C4-2B (cell line): ENCODE results near the gene TAF11.
"Not testable (repeated sequence)": the region's sequence is repeated elsewhere in the genome, so short reads cannot be mapped to it uniquely, and the experiment has no call there.

Experiments
- H3K27ac ChIP-seq: fragments of 450-650 bp; 2 replicates; pipeline ENCODE4 v1.5.1; 2017
- CTCF ChIP-seq: fragments of 450-650 bp; conservative IDR thresholded peaks from 2 replicates; pipeline ENCODE4 v1.5.1; 2017; ENCODE audit warnings: mild to moderate bottlenecking
- ZFX ChIP-seq: fragments of 450-650 bp; IDR thresholded peaks from 2 replicates; pipeline ENCODE4 v1.6.1; 2017

Gene TAF11

DNA sequence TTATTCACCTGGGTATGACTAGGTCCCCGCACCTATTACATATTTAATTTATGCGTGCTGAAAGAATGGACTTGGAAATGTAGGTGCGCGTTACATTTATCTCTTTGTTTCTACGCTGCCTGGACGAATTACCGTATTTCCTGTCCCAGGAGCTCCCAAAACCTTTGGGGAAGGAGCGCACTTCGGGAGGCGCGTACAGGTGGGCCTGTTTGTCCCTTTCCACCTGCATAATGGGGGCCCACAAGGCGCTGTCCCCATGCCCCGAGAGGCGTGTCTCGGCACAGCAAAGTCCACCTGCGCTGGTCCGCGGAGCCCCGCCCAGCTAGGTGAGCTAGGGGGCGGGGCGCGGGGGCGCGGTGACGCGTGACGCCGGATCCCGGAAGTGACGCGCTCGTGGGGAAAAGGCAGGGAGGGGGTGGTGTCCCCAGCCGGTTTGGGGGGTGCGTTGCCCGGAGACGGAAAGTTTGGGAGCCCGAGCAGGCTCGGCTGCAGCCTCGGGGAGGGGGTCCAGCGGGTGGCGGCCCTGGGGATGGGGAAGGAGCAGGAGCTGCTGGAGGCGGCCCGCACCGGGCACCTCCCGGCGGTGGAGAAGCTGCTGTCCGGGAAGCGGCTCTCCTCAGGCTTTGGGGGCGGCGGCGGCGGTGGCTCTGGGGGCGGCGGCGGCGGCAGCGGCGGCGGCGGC, 1.2 kb upstream of the TAF11 start, which contains the start of gene ANKS1A:
ANKS1A (plus strand) TSS at position 382 of the 682 bp plus-strand sequence; CDS start at position 530, 148 bp downstream.
- H3K27ac ChIP-seq: peak within 1 kb of the TSS; percentile 78
- TF ChIP-seq CTCF: no peak
- peak; percentile 18; the same call in 1 of the 2 replicates for TF ChIP-seq ZFX

DNA sequence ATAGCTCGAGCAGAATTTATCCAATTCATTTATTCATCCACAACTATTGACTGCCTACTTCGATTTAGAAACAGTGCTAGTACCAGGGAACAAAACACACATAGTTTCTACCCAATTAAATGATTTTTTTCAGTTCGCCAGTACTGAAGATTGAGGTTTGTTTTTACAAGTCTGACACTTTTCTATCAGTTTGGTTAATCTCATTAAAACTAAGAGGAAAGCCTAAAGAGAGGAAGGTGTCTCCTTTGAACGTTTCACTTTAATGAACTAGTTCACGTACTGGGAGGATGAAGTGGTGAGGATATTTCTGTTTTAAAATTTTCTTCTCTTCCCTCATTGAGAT, 643 bp upstream of the TAF11 start:
- peak overlapping the region; percentile 78 for H3K27ac ChIP-seq
- TF ChIP-seq CTCF: no peak
- TF ChIP-seq ZFX: no peak

DNA sequence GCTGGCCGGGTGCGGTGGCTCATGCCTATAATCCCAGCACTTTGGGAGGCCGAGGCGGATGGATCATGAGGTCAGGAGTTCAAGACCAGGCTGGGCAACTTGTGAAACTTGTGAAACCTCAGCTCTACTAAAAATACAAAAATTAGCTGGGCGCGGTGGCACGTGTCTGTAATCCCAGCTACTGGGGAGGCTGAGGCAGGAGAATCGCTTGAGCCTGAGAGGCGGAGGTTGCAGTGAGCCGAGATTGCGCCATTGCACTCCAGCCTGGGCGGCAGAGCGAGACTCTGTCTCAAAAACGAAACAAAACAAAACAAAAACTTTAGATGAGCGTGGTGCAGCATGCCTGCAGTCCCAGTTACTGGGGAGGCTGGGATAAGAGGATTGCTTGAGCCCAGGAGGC, 2.0 kb downstream of the TAF11 start:
- H3K27ac ChIP-seq: not testable (repeated sequence)

DNA sequence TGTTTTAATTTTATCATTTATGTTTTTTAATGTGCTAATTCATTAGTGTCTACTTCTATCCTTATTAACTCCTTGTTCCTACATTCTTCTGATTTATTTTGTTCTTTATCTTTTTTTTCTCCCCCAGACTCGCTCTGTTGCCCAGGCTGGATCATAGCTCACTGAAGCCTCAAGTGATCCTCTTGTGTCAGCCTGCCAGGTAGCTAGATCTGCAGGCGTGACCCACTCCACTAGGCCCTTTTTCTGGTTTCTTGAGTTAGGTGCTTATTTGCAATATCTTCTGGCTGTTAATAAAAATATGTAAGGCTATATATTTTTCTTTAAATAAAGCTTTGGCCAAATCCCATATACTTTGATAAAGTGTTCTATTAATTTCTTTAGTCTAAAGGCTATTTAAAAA, 2.8 kb downstream of the TAF11 start:
- TF ChIP-seq ZFX: no peak
- no peak for TF ChIP-seq CTCF

DNA sequence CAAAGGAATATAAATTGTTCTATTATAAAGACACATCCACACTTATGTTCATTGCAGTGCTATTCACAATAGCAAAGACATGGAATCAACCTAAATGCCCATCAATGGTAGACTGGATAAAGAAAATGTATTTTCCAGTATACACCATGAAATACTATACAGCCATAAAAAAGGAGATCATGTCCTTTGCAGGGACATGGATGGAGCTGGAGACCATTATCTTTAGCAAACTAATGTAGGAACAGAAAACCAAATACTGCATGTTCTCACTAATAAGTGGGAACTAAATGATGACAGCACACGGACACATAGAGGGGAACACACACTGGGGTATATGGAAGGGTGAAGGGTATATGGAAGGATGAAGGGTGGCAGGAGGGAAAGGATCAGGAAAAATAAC, 3.8 kb downstream of the TAF11 start:
- not testable (repeated sequence) for H3K27ac ChIP-seq

More for the DNA sequence above, 2.8 kb downstream of the TAF11 start:
- no peak overlapping the region for H3K27ac ChIP-seq

GRCh38 chr6:34877869-34878485, 9.9 kb downstream of the TAF11 start:
- TF ChIP-seq ZFX (no peak), CTCF (no peak)
- H3K27ac ChIP-seq: no peak overlapping the region

DNA sequence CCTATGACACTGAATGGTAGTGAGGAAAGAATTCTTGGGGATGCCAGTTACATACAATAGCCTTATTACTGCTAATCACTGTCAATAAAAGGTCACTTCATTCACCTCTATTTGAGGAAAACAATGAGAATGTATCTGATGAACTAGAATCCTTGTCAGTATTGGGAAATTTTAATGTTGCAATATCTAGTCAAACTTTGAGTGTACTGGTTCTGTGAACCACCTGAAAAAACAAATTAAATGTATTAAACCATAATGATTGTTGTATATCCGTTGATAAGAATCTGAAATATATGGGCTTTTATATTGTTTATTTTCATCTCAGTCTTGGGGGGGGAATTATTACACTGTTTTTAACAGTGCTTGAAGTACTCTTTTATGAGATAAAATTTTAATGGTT, 10.6 kb downstream of the TAF11 start:
- TF ChIP-seq CTCF: no peak
- no peak for TF ChIP-seq ZFX
- no peak overlapping the region for H3K27ac ChIP-seq

- no peak for TF ChIP-seq CTCF
- no peak for TF ChIP-seq ZFX
- H3K27ac ChIP-seq: no peak overlapping the region
Measured at GRCh38 chr6:34876472-34876871, 11.4 kb downstream of the TAF11 start.
